Effector CD8-positive, alpha-beta T cell (primary cell): ENCODE data around the gene MAOA.
"Not testable (repeated sequence)": the region's sequence is repeated elsewhere in the genome, so short reads cannot be mapped to it uniquely, and the experiment has no call there.

Source experiments
- DNase-seq: peaks from one replicate; lab custom pipeline; 2025; lab: John Stamatoyannopoulos, UW

The MAOA gene

GRCh38 chrX:43663173-43663572, 7.1 kb downstream of the MAOA start:
- DNase-seq: no peak

- DNase-seq: no peak
Measured at GRCh38 chrX:43664258-43664657, 8.2 kb downstream of the MAOA start.

GRCh38 chrX:43664708-43665107, 8.6 kb downstream of the MAOA start:
- DNase-seq: no peak

- no peak for DNase-seq
Measured at GRCh38 chrX:43666311-43666912, 10.3 kb downstream of the MAOA start.

- not testable (repeated sequence) for DNase-seq
Measured at GRCh38 chrX:43675965-43676628, 20.0 kb downstream of the MAOA start.

- DNase-seq: no peak
Measured at GRCh38 chrX:43676971-43677572, 21.0 kb downstream of the MAOA start.

GRCh38 chrX:43677993-43678392, 21.9 kb downstream of the MAOA start:
- no peak for DNase-seq

GRCh38 chrX:43679058-43679457, 23.0 kb downstream of the MAOA start:
- DNase-seq: no peak

- DNase-seq: no peak
Measured at GRCh38 chrX:43679778-43680177, 23.7 kb downstream of the MAOA start.

GRCh38 chrX:43682726-43683125, 26.6 kb downstream of the MAOA start:
- no peak for DNase-seq

GRCh38 chrX:43685221-43685620, 29.1 kb downstream of the MAOA start:
- no peak for DNase-seq

GRCh38 chrX:43688586-43688985, 32.5 kb downstream of the MAOA start:
- no peak for DNase-seq

- no peak for DNase-seq
Measured at GRCh38 chrX:43693602-43694406, 37.7 kb downstream of the MAOA start.

- no peak for DNase-seq
Measured at GRCh38 chrX:43699475-43699874, 43.4 kb downstream of the MAOA start.

- DNase-seq: no peak
Measured at GRCh38 chrX:43702079-43702524, 46.0 kb downstream of the MAOA start.

GRCh38 chrX:43702660-43703059, 46.6 kb downstream of the MAOA start:
- no peak for DNase-seq

GRCh38 chrX:43703211-43703791, 47.2 kb downstream of the MAOA start:
- DNase-seq: no peak

- DNase-seq: no peak
Measured at GRCh38 chrX:43706786-43707370, 50.8 kb downstream of the MAOA start.

- DNase-seq: no peak
Measured at GRCh38 chrX:43707812-43708548, 51.9 kb downstream of the MAOA start.

- DNase-seq: no peak
Measured at GRCh38 chrX:43716144-43716543, 60.0 kb downstream of the MAOA start.

- DNase-seq: no peak
Measured at GRCh38 chrX:43716696-43717095, 60.6 kb downstream of the MAOA start.
